K562 (cell line): ENCODE results near the gene GOLGA8N.

Experiments used
- GTF2E2 ChIP-seq: fragments of 200-800 bp; sonication (Bioruptor generic); IDR thresholded peaks from 2 replicates; pipeline ENCODE4 v1.6.1; 2016; ENCODE audit warnings: missing genetic modification characterization, missing compliant biosample characterization
- HMGN3 ChIP-seq: IDR thresholded peaks from 2 replicates; pipeline ENCODE4 v1.6.1; 2011; ENCODE audit warnings: borderline replicate concordance, low read depth, mild to moderate bottlenecking, mixed read lengths, low read length; ENCODE audit not compliant: insufficient read length; ENCODE audit errors: extremely low read depth
- KLF16 ChIP-seq: IDR thresholded peaks from 2 replicates; pipeline ENCODE4 v1.6.1; 2016; ENCODE audit warnings: antibody characterized with exemption
- RBM14 ChIP-seq: fragments of 200-400 bp; formaldehyde crosslinking; IDR thresholded peaks from 2 replicates; pipeline ENCODE4 v1.6.1; 2018; ENCODE audit warnings: low read depth, mild to moderate bottlenecking, low read length, moderate library complexity, borderline replicate concordance; ENCODE audit not compliant: insufficient read depth
- ZBTB17 ChIP-seq: fragments of 450-650 bp; formaldehyde crosslinking; IDR thresholded peaks from 2 replicates; pipeline ENCODE4 v1.4.0; 2020; ENCODE audit warnings: mild to moderate bottlenecking

DNA sequence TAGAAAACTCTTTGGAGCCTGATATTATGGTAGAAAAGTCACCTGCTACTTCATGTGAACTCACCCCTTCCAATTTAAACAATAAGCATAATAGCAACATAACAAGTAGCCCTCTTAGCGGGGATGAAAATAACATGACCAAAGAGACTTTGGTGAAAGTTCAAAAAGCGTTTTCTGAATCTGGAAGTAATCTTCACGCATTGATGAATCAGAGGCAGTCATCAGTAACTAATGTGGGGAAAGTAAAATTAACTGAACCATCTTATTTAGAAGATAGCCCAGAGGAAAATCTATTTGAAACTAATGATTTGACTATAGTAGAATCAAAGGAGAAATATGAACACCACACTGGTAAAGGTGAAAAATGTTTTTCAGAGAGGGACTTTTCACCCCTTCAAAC is 43.2 kb downstream of the GOLGA8N start:
- TF ChIP-seq RBM14 = no peak
- TF ChIP-seq GTF2E2 = no peak
- TF ChIP-seq HMGN3 = no peak
- no peak for TF ChIP-seq ZBTB17 (CRISPR knock-in tag)
- no peak for TF ChIP-seq KLF16
